HL-60 (cell line): ENCODE results near the gene PDZD8.

Experiments used
- DNase-seq, 2 experiments: peaks; one replicate each; pipeline ENCODE4 v3.0.0-alpha.2; 2010 to 2020; ENCODE audit warnings: low read depth in 1 of 2, low spot score in 1 of 2
- H3K27ac ChIP-seq: fragments of 250-450 bp; sonication (Bioruptor Pico); replicated peaks from 2 replicates; pipeline ENCODE4 v1.5.1; 2020; ENCODE audit warnings: mild to moderate bottlenecking, moderate library complexity
- H3K27me3 ChIP-seq: fragments of 250-450 bp; sonication (Bioruptor Pico); 2 replicates; pipeline ENCODE4 v1.5.1; 2021; ENCODE audit warnings: mild to moderate bottlenecking, moderate library complexity; ENCODE audit not compliant: insufficient read depth, poor library complexity, severe bottlenecking
- H3K4me3 ChIP-seq: replicated peaks from 2 replicates; pipeline ENCODE4 v1.5.1; 2011; ENCODE audit warnings: mild to moderate bottlenecking, control low read depth, low read length; ENCODE audit not compliant: insufficient read depth
- CTCF ChIP-seq: IDR thresholded peaks from one replicate; pipeline ENCODE4 v1.5.1; 2011; ENCODE audit warnings: low read length, control low read depth, inconsistent platforms; ENCODE audit not compliant: insufficient read depth
- GABPA ChIP-seq: IDR thresholded peaks from 2 replicates; pipeline ENCODE4 v1.6.1; 2012; ENCODE audit warnings: low read depth
- POLR2AphosphoS5 ChIP-seq: IDR thresholded peaks from 2 replicates; pipeline ENCODE4 v1.6.1; 2012; ENCODE audit warnings: low read depth
- REST ChIP-seq: IDR thresholded peaks from 2 replicates; pipeline ENCODE4 v1.6.1; 2012; ENCODE audit warnings: low read depth; ENCODE audit not compliant: insufficient replicate concordance
- SPI1 ChIP-seq: IDR thresholded peaks from 2 replicates; pipeline ENCODE4 v1.6.1; 2012; ENCODE audit warnings: low read depth, mild to moderate bottlenecking, borderline replicate concordance
- long read RNA-seq: library from polyadenylated mRNA; unstranded; transcript quantifications from one replicate; pipeline ENCODE4 v2.0.0, GENCODE V29; 2020

Gene PDZD8
- long read RNA-seq, full-length matches to known transcripts, result 4 of 33 reads
- long read RNA-seq, partial matches to known transcripts, result 1 of 33 reads
- long read RNA-seq, other reads (novel, unspliced or antisense), result 28 of 33 reads

GRCh38 chr10:117375360-117376178 is at the start of gene PDZD8:
TSS of gene PDZD8 (minus strand) at chr10:117375440. CDS start at chr10:117375227, 213 bp downstream.
- Histone ChIP-seq H3K4me3 (peak within 1 kb of the TSS; percentile 94), H3K27me3 (no peaks in the 10 kb centered on the region)
- TF ChIP-seq GABPA (no peak), CTCF (no peak), REST (peak; percentile 16), POLR2AphosphoS5 (peak; percentile 72)

GRCh38 chr10:117424171-117424570 is 48.9 kb upstream of the PDZD8 start:
- Histone ChIP-seq H3K4me3 (no peak overlapping the region), H3K27ac (no peak overlapping the region), H3K27me3 (no peaks in the 10 kb centered on the region)
- TF ChIP-seq CTCF (no peak), GABPA (no peak), SPI1 (no peak)
- DNase-seq, result no peak

More at GRCh38 chr10:117375360-117376178, at the start of gene PDZD8:
- peak within 1 kb of the TSS; percentile 85 for H3K27ac ChIP-seq
- peak; percentile 90 to 92 for DNase-seq

GRCh38 chr10:117421985-117422384 is 46.7 kb upstream of the PDZD8 start:
- Histone ChIP-seq H3K27me3 (no peaks in the 10 kb centered on the region), H3K27ac (no peak overlapping the region), H3K4me3 (no peak overlapping the region)
- TF ChIP-seq SPI1 (peak; percentile 92), REST (no peak)
- no peak for DNase-seq

- no peaks in the 10 kb centered on the region for H3K27me3 ChIP-seq
- no peak overlapping the region for H3K4me3 ChIP-seq
- no peak for DNase-seq
- no peak overlapping the region for H3K27ac ChIP-seq
- TF ChIP-seq GABPA, result no peak
- TF ChIP-seq POLR2AphosphoS5, result no peak
- no peak for TF ChIP-seq CTCF
Measured at GRCh38 chr10:117420768-117421167, 45.5 kb upstream of the PDZD8 start.
